K562 (cell line): ENCODE data around the gene GCDH.

Source experiments
- E2F3 ChIP-seq: fragments of 250-450 bp; sonication (Bioruptor Pico); IDR thresholded peaks from 2 replicates; pipeline ENCODE4 v1.4.0; 2020; ENCODE audit warnings: mild to moderate bottlenecking
- EZH2 ChIP-seq: IDR thresholded peaks from 2 replicates; pipeline ENCODE4 v1.6.1; 2012; ENCODE audit warnings: low read depth, mild to moderate bottlenecking, inconsistent platforms, low read length, borderline replicate concordance
- HNRNPH1 ChIP-seq: fragments of 200-400 bp; formaldehyde crosslinking; optimal IDR thresholded peaks from 2 replicates; pipeline ENCODE3; 2017; ENCODE audit warnings: low read depth, mild to moderate bottlenecking, low read length, moderate library complexity
- MYBL2 ChIP-seq, 2 experiments: fragments of 450-650 bp in 1 of 2; sonication (generic) in 1 of 2; formaldehyde crosslinking in 1 of 2; IDR thresholded peaks; 2 replicates each; pipeline versions ENCODE4 v1.6.1 to v1.8.1; 2017 to 2022; ENCODE audit warnings: borderline replicate concordance in 1 of 2, inconsistent platforms in 1 of 2, low read depth in 1 of 2, mild to moderate bottlenecking in 1 of 2, missing genetic modification reagents in 1 of 2, moderate library complexity in 1 of 2
- NR2C1 ChIP-seq, 2 experiments: fragments of 450-650 bp; IDR thresholded peaks; 2 replicates each; pipeline ENCODE4 v1.6.1; 2017; ENCODE audit warnings: mild to moderate bottlenecking in 2 of 2, antibody characterized with exemption in 1 of 2, inconsistent platforms in 1 of 2, missing compliant biosample characterization in 1 of 2, missing genetic modification characterization in 1 of 2
- NR2C2 ChIP-seq, 2 experiments: fragments of 200-800 bp in 1 of 2; sonication (Bioruptor generic) in 1 of 2; sonication (generic) in 1 of 2; formaldehyde crosslinking in 1 of 2; IDR thresholded peaks; 2 replicates each; pipeline versions ENCODE4 v1.6.1 to v1.8.0; 2016 to 2022; ENCODE audit warnings: mild to moderate bottlenecking in 1 of 2, missing compliant biosample characterization in 1 of 2, missing genetic modification characterization in 1 of 2, missing genetic modification reagents in 1 of 2
- REST ChIP-seq, 2 experiments: fragments of 450-650 bp; formaldehyde crosslinking in 1 of 2; IDR thresholded peaks; 2 replicates each; pipeline versions ENCODE4 v1.4.0 to v1.6.1; 2014 to 2020; ENCODE audit warnings: mild to moderate bottlenecking in 2 of 2, borderline replicate concordance in 1 of 2, low read depth in 1 of 2
- TCFL5 ChIP-seq: fragments of 250-450 bp; sonication (Bioruptor Pico); conservative IDR thresholded peaks from 2 replicates; pipeline ENCODE4 v1.6.1; 2021; ENCODE audit warnings: mild to moderate bottlenecking, moderate library complexity, matching md5 sums
- TGIF2 ChIP-seq: sonication (generic); formaldehyde crosslinking; IDR thresholded peaks from 2 replicates; pipeline ENCODE4 v1.8.1; 2022; ENCODE audit warnings: mild to moderate bottlenecking, missing genetic modification reagents, moderate library complexity
- ZNF280B ChIP-seq: fragments of 250-450 bp; sonication (Bioruptor Pico); IDR thresholded peaks from 2 replicates; pipeline ENCODE4 v1.5.1; 2021; ENCODE audit warnings: mild to moderate bottlenecking
- ZNF57 ChIP-seq: fragments of 450-650 bp; formaldehyde crosslinking; IDR thresholded peaks from 2 replicates; pipeline ENCODE4 v1.4.0; 2020; ENCODE audit warnings: mild to moderate bottlenecking, moderate library complexity
- TF ChIP-seq, protein P1 (sequence below): fragments of 250-450 bp; sonication (Bioruptor Pico); IDR thresholded peaks from 2 replicates; pipeline ENCODE4 v1.8.0; 2021; ENCODE audit warnings: moderate library complexity, mild to moderate bottlenecking, inconsistent platforms
- TF ChIP-seq, protein P2 (sequence below), 3 experiments: IDR thresholded peaks in 2 of 3; conservative IDR thresholded peaks in 1 of 3; 2 replicates each; pipeline ENCODE4 v1.5.1; 2011 to 2012; ENCODE audit warnings: low read length in 3 of 3, mild to moderate bottlenecking in 3 of 3, control low read depth in 2 of 3, improper control_type of control experiment in 1 of 3, inconsistent platforms in 1 of 3, low read depth in 1 of 3, mixed read lengths in 1 of 3, moderate library complexity in 1 of 3; ENCODE audit not compliant: insufficient read depth in 2 of 3

DNA sequence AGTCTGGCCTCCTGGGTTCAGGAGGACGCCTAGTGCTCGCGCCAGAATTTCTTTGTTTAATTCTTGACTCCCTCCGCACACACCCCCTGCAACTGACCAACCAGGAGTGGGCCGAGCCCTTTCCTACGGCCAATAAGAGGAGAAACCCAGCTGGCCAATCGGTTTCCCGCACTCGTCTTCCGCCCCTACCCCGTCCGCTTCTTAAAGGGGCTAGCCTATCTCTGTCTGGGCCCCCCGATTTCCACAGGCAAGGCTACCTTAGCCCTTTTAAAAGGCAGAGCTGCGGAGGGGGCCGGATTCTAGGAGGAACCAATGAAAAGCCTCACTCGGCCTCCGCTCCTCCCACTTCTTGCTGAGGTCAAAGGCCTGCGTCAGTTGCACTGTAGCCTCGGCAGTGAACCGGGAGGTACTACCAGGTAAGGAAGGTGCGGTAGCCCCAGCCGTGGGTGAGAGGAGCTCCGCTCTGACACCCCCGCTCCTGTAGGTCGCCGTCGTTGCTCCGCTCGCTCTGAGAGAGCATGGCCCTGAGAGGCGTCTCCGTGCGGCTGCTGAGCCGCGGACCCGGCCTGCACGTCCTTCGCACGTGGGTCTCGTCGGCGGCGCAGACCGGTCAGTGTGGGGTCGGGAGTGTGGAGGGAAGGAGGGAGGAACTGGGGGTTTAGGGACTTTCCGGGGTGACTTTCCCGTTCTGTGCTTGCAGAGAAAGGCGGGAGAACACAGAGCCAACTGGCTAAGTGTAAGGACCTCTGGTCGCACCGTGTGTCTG lies at the start of gene GCDH:
- TF ChIP-seq E2F3 (CRISPR knock-in tag) (no peak), REST (IDR thresholded peaks at IDR 0.05; ENCODE audit: borderline replicate concordance) (peak; percentile 16), REST (CRISPR knock-in tag; IDR thresholded peaks at IDR 0.05; ENCODE audit: low read depth) (no peak), HNRNPH1 (no peak), EZH2 (no peak), NR2C1 (IDR thresholded peaks at IDR 0.05) (peak; percentile 78), NR2C1 (tag; IDR thresholded peaks at IDR 0.05) (peak; percentile 75), TCFL5 (CRISPR knock-in tag) (no peak), ZNF57 (CRISPR knock-in tag) (no peak), MYBL2 (IDR thresholded peaks at IDR 0.05; ENCODE audit: low read depth) (no peak), MYBL2 (CRISPR knock-in tag; IDR thresholded peaks at IDR 0.05; ENCODE audit: borderline replicate concordance) (no peak), NR2C2 (CRISPR knock-in tag; IDR thresholded peaks at IDR 0.05) (no peak), NR2C2 (tag; IDR thresholded peaks at IDR 0.05) (peak; percentile 93), ZNF280B (CRISPR knock-in tag) (no peak), TGIF2 (CRISPR knock-in tag) (no peak)
- TF ChIP-seq, protein P1, sequence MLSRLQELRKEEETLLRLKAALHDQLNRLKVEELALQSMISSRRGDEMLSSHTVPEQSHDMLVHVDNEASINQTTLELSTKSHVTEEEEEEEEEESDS (CRISPR knock-in tag), result no peak
- TF ChIP-seq, protein P2, sequence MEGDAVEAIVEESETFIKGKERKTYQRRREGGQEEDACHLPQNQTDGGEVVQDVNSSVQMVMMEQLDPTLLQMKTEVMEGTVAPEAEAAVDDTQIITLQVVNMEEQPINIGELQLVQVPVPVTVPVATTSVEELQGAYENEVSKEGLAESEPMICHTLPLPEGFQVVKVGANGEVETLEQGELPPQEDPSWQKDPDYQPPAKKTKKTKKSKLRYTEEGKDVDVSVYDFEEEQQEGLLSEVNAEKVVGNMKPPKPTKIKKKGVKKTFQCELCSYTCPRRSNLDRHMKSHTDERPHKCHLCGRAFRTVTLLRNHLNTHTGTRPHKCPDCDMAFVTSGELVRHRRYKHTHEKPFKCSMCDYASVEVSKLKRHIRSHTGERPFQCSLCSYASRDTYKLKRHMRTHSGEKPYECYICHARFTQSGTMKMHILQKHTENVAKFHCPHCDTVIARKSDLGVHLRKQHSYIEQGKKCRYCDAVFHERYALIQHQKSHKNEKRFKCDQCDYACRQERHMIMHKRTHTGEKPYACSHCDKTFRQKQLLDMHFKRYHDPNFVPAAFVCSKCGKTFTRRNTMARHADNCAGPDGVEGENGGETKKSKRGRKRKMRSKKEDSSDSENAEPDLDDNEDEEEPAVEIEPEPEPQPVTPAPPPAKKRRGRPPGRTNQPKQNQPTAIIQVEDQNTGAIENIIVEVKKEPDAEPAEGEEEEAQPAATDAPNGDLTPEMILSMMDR (IDR thresholded peaks at IDR 0.05 in 2 of 3, conservative IDR thresholded peaks at IDR 0.05 in 1 of 3; ENCODE audit: insufficient read depth in 2 of 3, low read depth in 1 of 3, low read length in 3 of 3), result peak in 2 of 3 experiments; percentile 20 to 47; a peak in 2 of 6 replicates
